Measurements from ENCODE around the gene GRIP1.

Gene GRIP1, protein sequence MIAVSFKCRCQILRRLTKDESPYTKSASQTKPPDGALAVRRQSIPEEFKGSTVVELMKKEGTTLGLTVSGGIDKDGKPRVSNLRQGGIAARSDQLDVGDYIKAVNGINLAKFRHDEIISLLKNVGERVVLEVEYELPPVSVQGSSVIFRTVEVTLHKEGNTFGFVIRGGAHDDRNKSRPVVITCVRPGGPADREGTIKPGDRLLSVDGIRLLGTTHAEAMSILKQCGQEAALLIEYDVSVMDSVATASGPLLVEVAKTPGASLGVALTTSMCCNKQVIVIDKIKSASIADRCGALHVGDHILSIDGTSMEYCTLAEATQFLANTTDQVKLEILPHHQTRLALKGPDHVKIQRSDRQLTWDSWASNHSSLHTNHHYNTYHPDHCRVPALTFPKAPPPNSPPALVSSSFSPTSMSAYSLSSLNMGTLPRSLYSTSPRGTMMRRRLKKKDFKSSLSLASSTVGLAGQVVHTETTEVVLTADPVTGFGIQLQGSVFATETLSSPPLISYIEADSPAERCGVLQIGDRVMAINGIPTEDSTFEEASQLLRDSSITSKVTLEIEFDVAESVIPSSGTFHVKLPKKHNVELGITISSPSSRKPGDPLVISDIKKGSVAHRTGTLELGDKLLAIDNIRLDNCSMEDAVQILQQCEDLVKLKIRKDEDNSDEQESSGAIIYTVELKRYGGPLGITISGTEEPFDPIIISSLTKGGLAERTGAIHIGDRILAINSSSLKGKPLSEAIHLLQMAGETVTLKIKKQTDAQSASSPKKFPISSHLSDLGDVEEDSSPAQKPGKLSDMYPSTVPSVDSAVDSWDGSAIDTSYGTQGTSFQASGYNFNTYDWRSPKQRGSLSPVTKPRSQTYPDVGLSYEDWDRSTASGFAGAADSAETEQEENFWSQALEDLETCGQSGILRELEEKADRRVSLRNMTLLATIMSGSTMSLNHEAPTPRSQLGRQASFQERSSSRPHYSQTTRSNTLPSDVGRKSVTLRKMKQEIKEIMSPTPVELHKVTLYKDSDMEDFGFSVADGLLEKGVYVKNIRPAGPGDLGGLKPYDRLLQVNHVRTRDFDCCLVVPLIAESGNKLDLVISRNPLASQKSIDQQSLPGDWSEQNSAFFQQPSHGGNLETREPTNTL

DNA sequence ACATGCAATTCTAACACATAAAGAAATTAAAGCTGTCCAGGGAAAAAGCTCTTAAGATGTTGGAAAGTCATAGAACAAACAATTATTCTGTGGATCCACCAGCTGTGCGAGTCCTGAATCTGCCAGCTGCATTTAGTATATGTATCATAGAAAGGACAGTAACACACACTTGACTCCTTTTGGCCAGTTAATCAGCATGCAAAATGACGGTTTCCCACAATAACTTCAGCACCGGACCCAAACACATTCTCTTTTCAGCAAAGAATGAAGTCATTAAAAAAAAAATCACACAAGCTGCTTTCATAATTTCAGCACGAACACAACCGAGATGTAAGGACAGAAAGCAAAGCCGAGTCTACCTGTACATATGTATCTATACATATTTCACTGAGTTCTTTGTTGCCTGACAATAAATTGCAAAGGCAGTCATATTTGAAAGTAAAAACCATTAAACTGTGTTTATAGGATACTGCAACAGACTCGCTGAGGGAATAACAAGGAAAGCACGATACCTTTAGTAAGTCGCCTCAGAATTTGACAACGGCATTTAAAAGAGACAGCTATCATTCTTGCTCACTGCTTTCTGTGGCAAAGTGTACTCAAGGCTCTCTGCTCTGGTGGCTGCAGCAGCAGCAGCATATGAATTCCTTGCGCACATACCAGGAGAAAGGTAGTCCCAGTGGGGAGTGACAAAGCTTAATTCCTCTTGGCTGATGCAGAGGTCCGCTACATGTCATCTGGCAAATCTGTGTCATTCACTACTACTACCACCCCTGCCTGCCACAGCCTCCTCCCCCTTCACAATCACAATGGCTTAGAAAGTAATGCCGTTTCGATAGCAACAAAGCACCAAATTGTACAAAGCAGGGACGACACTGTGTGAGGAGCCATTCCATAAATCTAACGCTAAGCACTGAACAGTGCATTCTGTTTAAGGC, at the start of gene GRIP1:
TSS of gene GRIP1 (minus strand) at position 739 of the 938 bp plus-strand sequence. CDS start at position 567, 172 bp downstream.
- no peak for DNase-seq (ENCODE audit: low read depth)

DNA sequence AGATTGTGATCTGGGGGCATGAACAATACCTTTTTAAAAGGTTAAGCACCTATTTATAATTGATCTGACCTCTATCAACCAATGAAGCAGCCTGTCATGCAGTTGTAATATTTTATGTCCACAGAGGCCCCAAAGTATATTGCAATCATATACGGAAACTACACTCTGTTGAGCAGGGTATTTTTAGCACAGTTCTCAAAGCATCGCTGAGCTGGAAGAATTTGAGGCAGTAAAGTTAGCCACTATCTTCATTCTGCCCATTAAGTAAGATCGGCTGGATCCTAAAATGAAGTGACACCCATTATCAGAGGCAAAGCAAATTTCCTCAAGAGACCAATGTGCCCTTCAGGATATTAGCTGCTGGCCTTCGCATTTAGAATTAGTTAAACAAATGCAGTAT, 47.7 kb upstream of the GRIP1 start:
- DNase-seq (ENCODE audit: low read depth), result no peak

DNA sequence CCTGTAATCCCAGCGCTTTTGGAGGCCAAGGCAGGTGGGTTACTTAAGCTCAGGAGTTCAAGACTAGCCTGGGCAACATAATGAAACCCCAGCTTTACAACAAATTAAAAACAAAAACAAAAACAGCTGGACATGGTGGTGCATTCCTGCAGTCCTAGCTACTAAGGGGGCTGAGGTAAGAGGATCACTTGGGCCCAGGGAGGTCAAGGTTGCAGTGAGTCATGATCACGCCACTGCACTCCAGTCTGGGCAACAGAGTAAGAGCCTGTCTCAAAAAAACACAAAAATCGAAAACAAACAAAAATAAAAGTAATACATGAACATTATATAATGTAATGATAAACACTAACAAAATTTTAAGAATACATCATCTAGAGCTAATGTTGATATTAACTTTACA, 46.2 kb upstream of the GRIP1 start:
- DNase-seq (ENCODE audit: low read depth), result no peak

DNA sequence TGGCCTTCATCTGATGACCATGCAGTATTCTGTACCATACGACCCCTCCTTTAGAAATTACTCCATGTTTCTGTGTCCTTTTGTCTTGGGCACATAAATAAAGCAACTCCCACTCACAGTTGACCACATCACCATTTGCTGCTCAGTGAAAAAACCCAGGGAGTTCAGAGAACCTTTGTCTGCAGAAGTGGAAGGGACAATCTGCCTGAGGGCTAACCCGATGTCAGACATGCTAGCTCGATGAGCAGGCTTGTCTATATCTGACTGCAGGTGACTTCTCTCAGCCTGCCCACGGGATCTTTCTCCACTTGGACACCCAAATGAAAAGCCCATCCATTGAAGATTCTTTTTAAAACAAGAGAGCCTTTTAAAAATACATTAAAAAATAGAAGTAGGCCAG, 45.7 kb upstream of the GRIP1 start:
- DNase-seq (ENCODE audit: low read depth), result no peak

DNA sequence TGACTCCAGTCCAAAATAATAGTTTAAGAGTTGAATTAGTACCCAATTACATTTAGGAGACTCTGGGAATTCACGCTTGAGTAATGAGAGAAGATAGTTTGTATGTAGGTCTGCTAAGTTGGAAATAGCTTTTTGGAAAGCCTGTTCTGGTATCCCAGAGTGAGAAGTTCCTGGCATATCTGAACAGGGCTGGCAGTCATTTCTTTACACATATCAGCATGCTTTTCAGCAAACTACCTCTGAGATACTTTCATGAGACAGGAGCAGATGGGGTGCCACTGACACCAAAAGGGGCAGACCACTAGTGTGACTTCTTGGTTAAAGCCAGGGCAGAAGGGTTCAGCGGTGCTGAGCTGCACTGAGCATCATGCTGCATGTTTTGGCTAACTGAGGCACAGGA, 45.1 kb upstream of the GRIP1 start:
- DNase-seq (ENCODE audit: low read depth), result no peak

DNA sequence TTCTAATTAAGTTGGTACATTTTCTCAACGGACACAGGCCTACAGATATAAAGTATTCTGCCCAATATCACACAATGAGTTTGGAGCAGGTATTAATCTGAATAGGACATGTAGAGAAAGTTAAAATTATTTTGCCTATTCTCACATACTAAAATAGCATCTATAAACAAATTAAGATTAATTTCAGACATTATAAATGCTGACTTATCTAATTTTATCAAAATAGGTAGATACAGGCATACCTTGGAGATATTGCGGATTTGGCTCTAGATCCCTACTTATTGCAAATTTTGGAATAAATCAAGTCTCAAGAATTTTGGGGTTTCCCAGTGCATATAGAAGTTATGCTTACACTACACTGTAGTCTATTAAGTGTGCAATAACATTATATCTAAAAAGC, 41.0 kb upstream of the GRIP1 start:
- no peak for DNase-seq (ENCODE audit: low read depth)

DNA sequence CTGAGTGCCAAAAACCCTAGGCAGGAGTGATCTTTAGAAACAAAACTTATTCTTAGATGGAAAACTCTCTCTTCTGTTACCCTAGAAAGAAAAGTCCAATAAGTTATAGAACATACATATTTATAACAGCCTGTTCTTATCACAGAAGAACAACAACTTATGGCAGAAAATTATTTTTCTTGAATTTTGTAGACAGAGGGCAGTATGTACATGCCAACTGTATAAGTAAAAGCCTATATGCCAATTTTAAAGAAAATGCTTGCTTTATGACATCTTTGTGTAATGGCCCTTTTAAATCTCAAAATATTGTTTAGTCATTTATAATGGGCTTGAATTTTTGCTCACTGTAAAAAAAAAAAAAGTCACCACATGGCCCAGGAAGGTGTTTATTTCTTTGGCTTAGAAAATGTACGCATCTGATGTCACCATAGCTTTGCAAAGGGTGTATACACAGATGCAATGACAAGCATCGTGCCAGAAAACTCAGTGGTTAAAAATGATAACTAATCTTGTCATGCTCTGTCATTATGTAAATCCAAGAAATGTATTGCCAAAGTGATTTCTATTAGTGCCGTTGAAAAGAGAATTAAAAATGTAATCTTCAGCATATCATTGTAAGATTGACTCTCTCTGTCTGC, 38.3 kb upstream of the GRIP1 start:
- DNase-seq (ENCODE audit: low read depth), result no peak

DNA sequence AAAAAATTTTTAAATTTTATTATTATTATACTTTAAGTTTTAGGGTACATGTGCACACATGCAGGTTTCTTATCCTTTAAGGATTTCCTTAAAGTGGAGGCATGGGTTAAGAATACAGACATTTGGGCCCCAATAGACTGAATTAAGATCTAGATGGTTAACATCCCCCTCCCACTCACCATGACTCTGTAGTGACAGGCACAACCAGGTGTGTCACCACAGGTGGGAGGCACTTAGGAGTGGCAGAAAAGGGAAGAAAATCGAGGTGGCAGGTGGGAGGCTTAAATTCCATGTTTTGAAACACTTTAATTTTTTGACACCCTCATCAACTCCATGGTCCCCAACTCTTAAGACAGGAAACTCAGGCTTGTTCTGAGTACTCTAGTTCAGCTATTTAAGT, 37.6 kb upstream of the GRIP1 start:
- no peak for DNase-seq (ENCODE audit: low read depth)

DNA sequence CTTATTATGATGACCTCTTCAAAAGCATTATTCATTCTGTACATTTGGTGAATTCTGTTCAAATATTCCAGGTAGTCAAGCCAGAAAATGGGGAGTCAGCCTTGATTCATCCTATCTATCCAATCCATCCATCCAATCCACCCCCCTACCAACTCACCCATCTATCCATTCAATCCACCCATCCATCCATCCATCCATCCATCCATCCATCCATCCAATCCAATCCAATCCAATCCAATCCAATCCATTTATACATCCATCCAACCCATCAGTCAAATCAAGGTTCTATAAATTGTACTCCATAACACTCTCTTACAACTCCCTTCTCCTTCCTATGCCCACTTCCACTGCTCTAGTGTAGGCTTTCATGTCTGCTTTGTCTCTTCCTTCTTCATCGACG, 35.8 kb upstream of the GRIP1 start:
- DNase-seq (ENCODE audit: low read depth), result no peak

DNA sequence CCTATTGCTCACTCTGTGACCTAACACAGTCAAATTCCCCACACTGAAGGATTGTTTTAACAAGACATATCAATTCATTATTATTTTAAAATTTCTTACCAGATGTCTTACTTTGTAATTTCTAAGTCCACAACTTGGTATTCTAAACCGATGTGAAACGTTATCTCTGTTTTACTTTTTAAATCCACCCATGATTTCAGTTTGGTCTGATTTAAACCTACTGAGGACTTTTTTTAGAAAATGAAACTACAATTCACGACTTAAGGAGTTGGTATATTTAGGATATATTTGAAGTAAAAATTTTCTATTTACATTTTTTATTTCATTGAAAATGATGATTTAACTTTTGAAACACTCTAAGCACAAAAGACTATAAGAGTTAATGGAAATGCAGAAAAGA, 35.1 kb upstream of the GRIP1 start:
- DNase-seq (ENCODE audit: low read depth), result no peak

DNA sequence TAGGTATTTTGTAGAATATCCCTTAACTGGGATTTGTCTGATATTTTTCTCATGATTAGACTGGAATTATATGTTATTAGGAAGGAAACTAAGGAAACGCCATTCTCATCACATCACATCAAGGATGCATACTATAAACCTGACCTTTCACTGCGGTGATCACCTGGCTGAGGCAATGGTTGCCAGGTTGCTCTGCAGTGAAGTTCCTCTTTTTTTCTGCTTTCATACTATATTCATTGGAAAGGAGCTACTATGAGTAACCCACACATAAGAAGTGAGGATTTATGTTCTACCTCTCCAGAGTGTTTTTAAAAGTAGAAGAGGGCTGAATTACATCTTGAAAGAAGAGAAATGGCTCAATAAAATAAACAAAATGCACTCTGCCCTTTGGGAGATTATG, 31.0 kb upstream of the GRIP1 start:
- DNase-seq (ENCODE audit: low read depth), result no peak

DNA sequence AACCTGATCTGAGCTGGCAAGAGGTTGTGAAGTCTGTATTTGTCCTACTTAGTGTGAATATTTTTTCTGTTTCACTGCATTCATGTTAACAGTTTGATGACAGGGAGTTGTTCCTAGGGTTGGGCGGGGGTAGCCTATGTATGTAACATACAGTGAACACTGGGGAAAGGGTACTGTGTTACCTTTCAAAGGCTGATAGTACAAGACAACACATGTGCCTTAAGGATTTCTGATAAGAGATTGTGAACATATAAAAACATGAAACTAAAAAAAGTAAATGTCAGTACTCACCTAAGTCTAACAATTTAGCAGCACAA, 30.5 kb upstream of the GRIP1 start:
- no peak for DNase-seq (ENCODE audit: low read depth)

DNA sequence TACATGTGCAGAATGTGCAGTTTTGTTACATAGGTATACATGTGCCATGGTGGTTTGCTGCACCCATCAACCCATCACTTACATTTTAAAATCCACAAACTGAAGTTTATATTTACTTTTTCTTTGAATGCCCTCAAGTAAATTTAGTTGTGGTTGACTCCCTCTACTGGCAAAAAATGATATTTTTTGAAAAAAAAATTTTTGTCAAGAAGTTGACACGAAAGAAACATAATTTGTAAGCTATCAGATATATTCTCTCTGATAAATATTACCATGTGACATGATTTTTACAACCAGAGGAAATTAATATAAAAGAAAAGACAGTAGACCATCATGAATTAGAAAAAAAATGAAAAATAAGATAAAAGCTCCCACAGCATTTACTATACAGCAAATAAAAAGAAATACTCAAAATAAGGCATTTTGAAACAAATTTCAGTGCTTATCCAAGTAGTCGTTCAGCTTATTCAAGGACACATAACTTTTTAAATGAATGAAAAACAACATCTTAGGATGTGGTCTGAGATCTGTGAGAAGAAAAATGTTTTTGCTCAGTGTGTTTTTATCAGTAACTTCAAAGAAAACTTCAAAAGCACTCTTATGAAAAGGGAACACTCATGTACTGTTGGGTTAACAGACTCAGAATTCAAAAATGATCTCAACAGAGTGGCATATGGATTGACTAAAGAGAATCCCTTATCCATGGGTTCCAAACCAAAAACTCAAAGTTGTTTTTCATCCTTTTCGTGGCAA, 30.0 kb upstream of the GRIP1 start:
- DNase-seq (ENCODE audit: low read depth), result no peak

DNA sequence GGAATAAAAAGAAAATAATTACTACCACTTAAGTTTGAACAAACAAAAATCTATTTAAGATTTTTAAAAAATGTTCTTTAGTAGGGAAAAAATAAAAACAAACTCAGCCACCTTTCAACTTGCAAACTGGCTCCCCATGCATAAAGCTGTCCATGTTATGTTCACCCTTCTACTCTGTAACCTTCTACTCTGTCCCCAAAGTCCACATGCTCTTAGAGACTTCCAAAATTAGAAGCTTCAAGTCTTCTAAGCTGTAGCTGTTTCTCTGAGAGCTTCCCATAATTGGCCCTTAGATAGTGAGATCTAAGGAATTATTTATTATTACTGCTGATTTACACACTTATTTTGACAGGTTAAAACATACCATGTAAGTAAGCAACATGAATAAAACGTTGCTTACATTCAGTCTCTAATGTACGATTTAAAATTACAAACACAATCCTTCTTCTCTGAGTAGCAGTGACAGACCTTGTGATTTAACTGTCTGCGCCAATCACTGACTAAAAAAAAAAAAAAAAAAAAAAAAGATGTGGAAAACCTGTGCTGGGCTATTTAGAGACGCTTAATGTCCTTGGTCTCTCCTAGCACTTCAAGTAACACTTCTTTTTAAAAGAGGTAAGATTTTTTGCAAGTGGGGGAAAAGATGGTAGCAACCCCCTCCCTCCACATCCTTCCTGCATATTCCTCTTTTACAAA, 28.3 kb upstream of the GRIP1 start:
- no peak for DNase-seq (ENCODE audit: low read depth)

DNA sequence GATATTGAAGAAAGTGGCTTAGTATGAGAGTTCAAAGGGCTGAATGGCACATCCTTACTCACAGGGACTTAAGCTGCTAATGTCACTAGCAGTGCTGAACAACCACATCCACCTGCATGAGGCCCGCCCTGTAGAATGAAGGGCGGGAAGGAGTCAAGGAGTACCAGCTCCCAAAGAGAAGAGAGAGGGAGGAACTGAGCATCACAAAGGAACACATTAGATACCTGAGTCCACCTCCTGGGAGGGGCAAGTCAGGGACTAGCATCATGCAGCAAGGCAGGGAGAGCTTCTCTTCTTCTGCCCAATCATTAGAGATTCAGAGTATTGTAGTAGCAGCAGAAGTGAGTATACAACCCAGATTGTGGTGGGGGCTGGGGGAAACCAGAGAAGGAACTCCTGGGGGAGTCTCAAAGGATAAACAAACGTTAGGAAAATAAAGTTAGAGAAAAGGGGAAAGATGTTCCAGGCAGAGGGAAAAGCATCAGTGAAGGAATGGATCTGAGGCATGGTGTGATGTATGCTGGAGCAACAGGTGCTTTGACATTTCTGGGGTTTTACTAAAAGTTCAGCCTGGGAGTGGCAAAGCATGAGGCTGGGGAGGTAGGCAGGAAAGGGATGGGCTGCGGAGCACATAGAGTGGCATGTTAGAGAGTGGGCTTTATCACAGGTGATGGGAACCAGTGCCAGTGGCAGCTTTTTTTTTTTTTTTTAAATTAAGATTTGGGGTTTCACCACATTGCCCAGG, 21.0 kb upstream of the GRIP1 start:
- DNase-seq (ENCODE audit: low read depth), result no peak

DNA sequence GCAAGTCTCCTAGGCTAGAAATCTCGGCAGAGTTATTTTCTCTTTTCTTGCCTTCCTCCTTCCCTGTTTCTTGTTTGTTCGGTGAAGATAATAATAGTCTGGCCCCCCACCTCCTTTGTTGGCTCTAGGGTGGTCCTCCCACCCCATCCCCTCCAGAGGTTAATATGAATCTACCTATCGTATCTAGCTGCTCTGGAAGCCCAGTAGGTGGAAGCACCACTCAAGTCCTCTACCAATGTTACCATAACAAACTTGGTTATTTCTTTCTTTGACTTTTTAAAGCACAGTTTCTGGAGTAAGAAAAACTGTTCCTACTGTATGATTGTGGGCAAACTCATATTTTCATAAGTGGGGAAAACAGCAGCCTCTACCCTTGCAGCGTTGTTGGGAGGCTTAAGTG, 19.7 kb upstream of the GRIP1 start:
- no peak for DNase-seq (ENCODE audit: low read depth)

DNA sequence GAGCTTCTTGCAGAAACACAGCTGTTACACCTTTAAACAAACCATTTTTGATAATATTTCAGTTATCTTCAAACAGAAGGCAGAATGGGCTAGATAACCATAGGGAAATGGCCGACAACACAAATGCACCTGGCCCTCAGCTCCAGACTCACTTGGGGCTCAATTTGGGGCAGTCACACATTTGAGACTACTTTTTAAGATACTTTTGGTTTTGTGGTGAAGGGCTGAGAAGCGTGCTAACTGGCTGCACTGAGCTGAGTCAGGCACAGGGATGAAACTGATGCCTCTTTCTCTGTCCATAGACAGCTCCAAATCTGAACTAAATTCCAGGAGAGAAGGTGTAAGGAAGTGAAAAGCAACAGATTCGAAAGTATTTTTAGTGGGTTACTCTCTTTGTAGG, 18.5 kb upstream of the GRIP1 start:
- DNase-seq (ENCODE audit: low read depth), result no peak

DNA sequence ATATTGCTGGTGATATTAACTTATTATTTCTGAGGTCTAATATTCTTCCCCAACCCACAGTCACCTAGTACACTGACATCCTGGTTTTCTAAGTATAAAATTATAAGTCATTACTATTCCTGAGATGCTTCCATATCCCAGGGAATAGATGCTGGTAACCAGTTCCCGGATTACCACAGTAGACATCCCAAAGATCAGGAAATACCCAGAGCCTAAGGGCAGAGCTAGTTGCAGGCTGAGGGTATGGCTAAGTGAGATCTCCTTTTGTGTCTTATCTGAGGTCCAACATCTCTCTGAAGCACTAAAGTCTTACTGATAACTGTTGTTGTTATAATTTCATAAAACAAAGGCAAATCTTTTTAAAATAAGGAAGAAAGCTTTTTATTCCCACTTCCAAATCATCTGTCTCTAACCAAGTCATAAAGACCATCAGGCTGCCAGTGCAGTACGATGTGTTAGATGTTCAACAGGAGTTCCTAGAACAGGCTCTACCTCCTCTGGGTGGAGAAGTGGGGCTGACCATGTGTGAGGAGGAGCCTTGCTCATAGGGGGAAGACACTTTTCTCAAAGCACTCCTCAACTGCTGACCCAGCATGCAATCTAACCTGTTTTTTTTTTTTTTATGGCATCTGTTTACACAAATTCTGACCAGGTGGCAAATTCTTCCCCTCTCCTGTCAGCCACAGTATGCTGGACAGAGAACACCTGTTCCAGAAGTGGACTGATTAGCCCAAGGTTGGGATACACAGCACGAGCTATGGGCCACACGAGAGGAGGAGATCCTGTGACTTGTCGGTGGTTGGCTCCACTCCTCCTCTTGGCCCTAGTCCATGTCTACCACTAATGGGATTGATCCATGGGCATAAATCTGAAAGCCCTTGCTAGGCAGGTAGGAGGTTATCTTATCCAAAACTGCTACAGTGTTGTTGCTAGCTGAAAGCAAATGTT, 16.1 kb upstream of the GRIP1 start:
- DNase-seq (ENCODE audit: low read depth), result no peak
